Activated T-cell treated with anti-CD3 and anti-CD28 coated beads, Interleukin-2, amount 50 U/mL, for 1 hour (primary cell): ENCODE results near the gene CD209.
A peak's percentile ranks its signal among the peaks of the same experiment; 100 is the strongest.
"Not testable (repeated sequence)": the region's sequence is repeated elsewhere in the genome, so short reads cannot be mapped to it uniquely, and the experiment has no call there.

Source experiments
- DNase-seq: peaks from one replicate; pipeline ENCODE4 v3.0.0-alpha.2; 2020

The CD209 gene

DNA sequence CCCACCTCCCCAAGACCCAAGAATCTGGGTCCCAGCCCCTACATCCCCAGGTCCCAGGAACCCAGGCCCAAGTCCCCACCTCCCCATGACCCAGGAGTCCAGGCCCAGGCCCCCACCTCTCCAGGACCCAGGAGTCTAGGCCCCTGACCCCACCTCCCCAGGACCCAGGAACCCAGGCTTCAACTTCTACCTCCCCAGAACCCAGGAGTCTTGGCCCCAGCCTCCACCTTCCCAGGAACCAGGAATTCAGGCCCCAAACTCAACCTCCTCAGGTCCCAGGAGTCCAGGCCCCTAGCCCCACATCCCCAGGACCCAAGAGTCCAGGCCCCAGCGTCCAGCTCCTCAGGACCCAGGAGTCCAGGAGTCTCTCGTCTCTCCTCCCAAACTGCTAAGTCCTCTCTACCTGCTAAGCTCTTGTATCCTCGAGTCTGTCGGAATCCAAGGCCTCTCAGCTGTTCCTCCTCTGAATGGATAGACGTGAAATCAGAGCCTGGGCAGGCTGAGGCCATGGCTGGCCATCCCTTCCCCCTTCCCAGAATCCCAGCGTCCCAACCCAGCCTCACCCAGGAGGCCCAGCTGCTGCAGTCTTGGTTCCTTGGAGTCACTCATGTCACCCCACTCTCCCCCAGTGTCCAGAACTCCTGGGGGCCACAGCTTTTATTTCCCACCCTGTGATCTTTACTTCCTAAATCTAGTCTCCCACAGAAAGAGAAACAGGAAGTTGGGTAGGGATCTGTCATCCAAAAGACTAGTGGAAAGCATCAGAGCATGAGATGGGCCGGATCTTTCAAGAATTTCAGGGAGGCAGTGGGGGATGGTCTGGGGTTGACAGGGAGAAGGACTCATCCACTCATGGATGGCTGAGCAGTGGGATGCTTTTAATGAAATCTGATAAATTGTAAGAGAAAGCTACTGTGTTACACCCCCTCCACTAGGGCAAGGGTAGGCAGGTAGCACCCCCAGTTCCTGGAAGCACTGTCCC lies at the start of gene CD209:
Gene CD209 (minus strand): TSS at position 632 of the 982 bp plus-strand sequence. CDS start 23 bp downstream, at position 609.
- no peak for DNase-seq

DNA sequence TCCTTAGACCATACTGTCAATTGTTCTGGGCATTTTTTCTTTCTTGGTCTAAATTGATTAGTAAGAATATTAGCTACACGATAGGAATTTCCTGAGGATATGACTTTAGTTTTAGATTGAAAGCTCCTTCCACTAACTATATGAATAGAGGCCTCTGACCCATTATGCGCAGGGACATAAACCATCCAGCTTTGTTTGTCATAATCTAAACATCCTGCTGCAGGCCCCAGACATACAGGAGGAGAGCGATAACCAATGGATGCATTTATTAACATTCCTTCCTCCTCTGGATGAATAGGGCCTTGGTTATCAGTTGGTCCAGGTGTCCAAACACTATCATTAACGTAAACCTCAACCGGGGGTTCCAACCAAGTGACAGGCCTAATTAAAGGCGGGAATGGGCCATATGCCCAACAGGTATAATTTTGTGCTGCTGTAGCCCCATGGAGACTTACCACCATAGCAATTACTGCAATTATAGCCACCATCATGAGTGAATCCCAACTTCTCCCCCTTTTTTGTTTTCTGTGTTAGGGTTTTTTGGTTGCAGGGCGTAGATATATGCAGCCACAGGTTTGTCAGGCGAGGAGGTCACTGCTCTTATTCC lies 48.3 kb upstream of the CD209 start:
- DNase-seq, result no peak

- DNase-seq, result no peak
These were observed 46.2 kb upstream of the CD209 start for GRCh38 chr19:7793493-7793892.

DNA sequence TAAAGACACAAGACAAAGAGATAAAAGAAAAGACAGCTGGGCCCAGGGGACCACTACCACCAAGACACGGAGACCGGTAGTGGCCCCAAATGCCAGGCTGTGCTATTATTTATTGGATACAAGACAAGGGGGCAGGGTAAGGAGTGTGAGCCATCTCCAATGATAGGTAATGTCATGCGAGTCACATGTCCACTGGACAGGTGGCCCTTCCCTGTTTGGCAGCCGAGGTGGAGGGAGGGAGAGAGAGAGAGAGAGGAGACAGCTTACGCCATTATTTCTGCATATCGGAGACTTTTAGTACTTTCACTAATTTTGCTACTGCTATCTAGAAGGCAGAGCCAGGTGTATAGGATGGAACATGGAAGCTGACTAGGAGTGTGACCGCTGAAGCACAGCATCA lies 45.4 kb upstream of the CD209 start:
- not testable (repeated sequence) for DNase-seq

DNA sequence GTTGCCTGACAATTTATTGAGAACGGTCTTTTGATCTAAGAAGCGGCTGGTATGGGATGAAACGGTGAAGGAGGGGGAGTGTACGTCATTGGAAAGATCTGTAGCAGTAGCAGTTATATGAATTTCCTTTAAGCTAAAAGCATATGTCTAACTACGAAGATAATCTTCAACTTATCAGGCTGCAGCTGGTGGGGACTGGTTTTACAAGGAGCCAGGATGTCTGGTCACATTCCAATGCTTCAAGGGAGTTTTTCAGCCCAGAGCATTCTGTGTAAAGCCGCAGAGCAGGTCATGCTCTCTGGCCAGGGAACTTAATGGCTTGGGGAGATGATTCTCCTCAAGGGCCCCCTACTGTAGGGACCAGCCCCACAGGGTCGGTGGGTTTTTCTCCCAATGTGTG lies 44.9 kb upstream of the CD209 start:
- DNase-seq, result no peak

GRCh38 chr19:7790416-7790815 lies 43.1 kb upstream of the CD209 start:
- DNase-seq, result no peak

DNA sequence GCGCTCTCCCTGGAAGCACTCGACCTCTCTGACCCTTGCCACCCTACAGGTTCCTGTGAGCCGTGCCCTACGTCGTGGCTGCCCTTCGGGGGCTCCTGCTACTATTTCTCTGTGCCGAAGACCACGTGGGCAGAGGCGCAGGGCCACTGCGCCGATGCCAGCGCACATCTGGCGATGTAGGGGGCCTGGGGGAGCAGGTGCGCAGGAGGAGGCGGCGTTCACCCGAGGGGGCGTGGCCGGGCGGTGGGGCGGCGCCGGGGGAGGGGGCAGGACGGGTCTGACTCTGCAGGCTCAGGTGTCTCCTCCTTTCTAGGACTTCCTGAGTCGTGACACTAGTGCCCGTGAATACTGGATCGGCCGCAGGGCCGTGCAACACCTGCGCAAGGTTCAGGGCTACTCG lies 42.1 kb upstream of the CD209 start:
- peak; percentile 55 for DNase-seq

- no peak for DNase-seq
These were observed 41.6 kb upstream of the CD209 start for GRCh38 chr19:7788933-7789323.

GRCh38 chr19:7788178-7788932 lies 41.0 kb upstream of the CD209 start:
- DNase-seq, result no peak

DNA sequence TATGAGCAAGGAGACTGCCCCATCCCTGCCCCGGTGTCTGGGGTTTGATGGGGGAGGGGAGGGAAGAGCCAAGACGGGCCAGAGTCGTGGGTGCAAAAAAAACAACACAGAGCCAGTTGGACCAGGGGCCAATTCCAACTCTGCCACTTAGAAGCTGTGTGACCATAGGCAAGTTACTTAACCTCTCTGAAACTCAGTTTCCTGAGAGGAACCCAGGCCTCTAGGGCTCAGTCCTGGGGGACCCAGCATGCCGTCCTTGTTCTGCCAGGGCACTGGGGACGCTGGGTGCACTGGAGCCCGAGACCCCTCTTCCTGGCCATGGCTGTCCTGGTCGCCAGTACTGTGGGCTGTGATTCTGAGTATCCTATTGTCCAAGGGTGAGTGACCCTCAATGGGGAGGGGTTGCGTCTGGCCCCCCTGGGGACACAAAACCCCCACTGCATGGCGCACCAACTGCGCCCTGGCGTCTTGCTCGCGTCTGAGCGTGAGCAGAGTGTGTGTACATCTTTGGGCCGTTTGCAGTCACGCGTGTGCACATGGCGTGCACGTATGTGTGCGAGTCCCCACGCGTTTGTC lies 40.4 kb upstream of the CD209 start:
- DNase-seq, result no peak

GRCh38 chr19:7787141-7787540 lies 39.8 kb upstream of the CD209 start:
- DNase-seq, result no peak

DNA sequence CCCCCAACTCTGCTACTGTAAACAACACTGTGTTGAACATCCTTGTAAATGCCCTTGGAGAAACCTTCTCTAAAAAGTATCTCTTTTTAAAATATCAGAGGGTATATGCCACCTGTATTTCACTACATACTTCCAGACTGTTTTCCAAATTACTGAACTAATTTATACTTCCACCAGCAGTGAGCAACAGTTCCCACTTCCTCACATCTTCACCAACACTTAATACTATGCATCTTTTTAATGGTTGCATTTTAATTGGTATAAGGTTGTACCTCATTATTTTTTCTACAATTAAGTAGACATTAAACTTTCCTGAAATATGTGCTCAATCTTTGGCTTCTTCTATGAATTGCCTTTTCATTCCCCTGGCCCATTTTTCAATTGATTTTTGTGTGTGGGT lies 37.5 kb upstream of the CD209 start:
- no peak for DNase-seq

DNA sequence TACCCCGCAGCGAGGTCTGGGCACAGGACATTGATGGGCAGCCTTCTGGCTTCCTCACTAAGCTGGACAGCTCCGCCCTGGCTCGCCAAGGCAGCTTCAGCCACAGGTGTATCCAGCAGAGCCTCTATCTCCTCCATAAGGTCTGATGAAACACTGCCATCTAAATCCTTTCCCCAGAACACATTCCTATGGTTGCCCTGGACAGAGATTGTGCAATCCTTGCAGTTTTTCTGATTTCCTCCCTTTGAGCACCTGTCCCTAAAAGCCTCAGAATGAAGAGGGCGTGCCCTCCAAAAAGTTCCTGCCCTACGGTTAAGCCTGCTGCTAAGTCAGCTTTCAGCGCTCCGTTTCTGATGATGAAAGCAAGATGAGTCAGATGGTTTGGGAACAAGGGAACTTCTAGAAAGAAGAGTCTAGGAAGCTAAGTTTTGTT lies 36.7 kb upstream of the CD209 start:
- no peak for DNase-seq

- no peak for DNase-seq
These were observed 33.8 kb upstream of the CD209 start for GRCh38 chr19:7781157-7781556.

DNA sequence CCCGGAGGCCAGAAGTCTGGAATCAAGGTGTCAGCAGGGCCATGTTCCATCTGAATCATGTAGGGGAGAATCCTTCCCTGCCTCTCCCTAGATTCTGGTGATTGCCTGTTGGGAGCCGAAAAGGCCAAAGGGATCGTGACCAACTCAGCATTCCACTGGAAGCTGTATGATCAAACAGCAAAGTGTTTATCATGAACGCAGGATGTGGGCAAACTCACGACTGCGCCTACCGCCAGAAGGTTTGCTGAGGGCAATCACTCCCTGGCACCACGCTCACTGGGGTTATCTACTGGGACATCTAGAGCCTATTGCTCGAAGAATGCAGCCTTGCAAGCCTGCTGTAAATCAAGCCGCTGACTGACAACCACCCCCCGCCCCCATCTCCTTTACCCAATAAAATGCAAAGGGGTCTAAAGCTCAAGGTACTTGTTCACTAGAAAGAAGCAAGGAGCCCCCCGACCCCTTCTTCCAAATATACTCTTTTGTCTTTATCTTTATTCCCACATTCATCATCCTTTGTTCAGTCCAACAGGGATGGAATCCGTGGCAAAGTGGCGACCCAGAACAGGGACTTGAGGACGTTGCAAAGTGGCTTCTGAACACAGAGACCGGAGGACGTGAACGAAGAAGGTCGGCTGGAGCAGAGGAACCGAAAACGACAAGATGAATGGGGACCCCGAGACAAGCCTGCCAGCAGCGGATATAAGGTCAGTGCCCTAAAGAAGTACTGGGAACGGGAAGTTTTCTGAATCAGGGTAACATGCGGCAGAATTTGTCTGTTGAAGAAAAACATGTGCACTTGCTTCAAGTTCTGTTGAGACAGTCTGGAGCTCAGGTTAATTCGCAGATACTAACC lies 32.5 kb upstream of the CD209 start:
- DNase-seq, result no peak

DNA sequence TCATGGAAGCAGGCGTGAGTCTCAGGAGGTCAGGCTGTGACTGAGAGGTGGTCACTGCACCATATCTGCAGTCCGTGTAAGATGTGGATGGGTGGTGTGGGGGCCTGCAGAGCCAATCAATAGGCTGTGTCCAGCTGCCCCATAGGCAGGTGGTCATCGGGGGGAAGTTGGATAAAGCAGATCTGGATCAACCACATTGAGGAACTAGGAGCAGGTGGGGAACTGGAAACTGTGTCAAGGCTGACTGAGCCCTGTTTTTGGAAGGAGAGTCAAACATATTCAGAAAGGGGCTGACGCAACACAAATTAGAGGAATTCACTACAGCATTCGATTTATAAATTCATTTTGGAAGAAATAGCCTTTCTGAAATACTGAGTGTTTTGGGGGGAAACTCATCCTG lies 30.7 kb upstream of the CD209 start:
- DNase-seq, result no peak

DNA sequence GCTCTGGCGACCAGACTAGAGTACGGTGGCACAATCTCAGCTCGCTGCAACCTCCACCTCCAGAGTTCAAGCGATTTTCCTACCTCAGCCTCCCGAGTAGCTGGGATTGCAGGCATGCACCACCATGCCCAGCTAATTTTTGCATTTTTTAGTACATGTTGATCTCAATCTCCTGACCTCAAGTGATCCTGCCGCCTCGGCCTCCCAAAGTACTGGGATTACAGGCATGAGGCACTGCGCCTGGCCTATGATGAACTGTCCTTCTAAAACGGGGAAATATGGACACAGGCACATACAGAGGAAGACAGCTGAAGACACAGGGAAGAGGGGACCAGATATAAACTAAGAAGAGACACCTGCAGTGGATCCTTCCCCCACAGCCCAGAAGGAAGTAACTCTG lies 28.4 kb upstream of the CD209 start:
- no peak for DNase-seq

GRCh38 chr19:7773841-7774240 lies 26.5 kb upstream of the CD209 start:
- DNase-seq, result no peak

- no peak for DNase-seq
These were observed 25.5 kb upstream of the CD209 start for GRCh38 chr19:7772752-7773291.

GRCh38 chr19:7771072-7771471 lies 23.7 kb upstream of the CD209 start:
- DNase-seq, result no peak

GRCh38 chr19:7769171-7769570 lies 21.8 kb upstream of the CD209 start:
- DNase-seq, result no peak

DNA sequence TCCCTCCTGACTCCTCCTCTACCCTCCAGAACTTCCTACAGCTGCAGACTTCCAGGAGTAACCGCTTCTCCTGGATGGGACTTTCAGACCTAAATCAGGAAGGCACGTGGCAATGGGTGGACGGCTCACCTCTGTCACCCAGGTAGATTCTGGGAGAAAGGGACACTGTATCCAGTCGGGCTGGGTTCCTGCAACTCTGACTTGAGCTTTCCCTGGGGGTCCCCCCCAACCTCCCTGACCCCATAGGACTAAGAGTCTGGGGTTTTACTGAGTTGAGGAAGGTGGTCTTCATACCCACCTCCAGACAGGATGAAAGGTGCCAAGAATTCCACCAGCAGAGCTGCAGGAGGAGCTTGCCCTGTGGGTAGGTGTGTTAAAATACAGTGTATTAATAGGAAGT lies 20.2 kb upstream of the CD209 start:
- no peak for DNase-seq
